ENCODE data around the gene SCYL3.

GRCh38 chr1:169878498-169878897 lies 15.2 kb downstream of the SCYL3 start:
- TF ChIP-seq, protein P1, sequence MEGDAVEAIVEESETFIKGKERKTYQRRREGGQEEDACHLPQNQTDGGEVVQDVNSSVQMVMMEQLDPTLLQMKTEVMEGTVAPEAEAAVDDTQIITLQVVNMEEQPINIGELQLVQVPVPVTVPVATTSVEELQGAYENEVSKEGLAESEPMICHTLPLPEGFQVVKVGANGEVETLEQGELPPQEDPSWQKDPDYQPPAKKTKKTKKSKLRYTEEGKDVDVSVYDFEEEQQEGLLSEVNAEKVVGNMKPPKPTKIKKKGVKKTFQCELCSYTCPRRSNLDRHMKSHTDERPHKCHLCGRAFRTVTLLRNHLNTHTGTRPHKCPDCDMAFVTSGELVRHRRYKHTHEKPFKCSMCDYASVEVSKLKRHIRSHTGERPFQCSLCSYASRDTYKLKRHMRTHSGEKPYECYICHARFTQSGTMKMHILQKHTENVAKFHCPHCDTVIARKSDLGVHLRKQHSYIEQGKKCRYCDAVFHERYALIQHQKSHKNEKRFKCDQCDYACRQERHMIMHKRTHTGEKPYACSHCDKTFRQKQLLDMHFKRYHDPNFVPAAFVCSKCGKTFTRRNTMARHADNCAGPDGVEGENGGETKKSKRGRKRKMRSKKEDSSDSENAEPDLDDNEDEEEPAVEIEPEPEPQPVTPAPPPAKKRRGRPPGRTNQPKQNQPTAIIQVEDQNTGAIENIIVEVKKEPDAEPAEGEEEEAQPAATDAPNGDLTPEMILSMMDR (IDR thresholded peaks at IDR 0.05), result no peak
- no peak for TF ChIP-seq POLR2A (IDR thresholded peaks at IDR 0.05)

Measured in Peyer's patch (tissue), 4 donors.